ENCODE results near the gene RYR2. TPM values are rescaled to one million over a fixed set of nuclear protein-coding genes. Genes with fewer than 3 reads are reported as not detected.

RYR2 gene
- total RNA-seq, 1 experiment from 2014 or later, result 0.03 TPM

GRCh38 chr1:237247442-237247841 lies 205.5 kb downstream of the RYR2 start:
- ATAC-seq (no peak), DNase-seq (ENCODE audit: low read depth, low spot score) (no peak)
- Histone ChIP-seq H3K27ac (ENCODE audit: low read length) (no peak overlapping the region), H3K9me3 (ENCODE audit: control insufficient read depth, insufficient read depth, low read depth, low read length) (no peaks in the 10 kb centered on the region), H3K4me1 (ENCODE audit: control insufficient read depth, insufficient read depth, low read length) (no peaks in the 10 kb centered on the region), H3K27me3 (ENCODE audit: control insufficient read depth, insufficient read depth, low read length) (no peaks in the 10 kb centered on the region), H3K36me3 (ENCODE audit: control insufficient read depth, insufficient read depth, low read length) (no peaks in the 10 kb centered on the region), H3K4me3 (ENCODE audit: low read depth in 2 of 2, low read length in 2 of 2) (no peak overlapping the region)
- ChIA-PET CTCF (no interaction called here), POLR2A (no interaction called here)
- intact Hi-C loops (cut with micrococcal nuclease; ENCODE audit: unreplicated experiment), result no loop called here
- in situ Hi-C loops (cut with HindIII; ENCODE audit: low pct_unique_long_range_greater_than_20kb, low sequenced_read_pairs), result no loop called here
- TF ChIP-seq CTCF (IDR thresholded peaks at IDR 0.05), result no peak
- TF ChIP-seq POLR2AphosphoS5 (IDR thresholded peaks at IDR 0.05; ENCODE audit: low read depth, low read length), result no peak
- TF ChIP-seq REST (IDR thresholded peaks at IDR 0.05; ENCODE audit: insufficient read depth in 1 of 2, low read depth in 2 of 2, low read length in 1 of 2), result no peak
- TF ChIP-seq TCF7L2 (IDR thresholded peaks at IDR 0.05; ENCODE audit: low read depth, low read length), result no peak
- BruUV-seq (replicated peaks), result no TSS peak

- Histone ChIP-seq H3K4me3 (ENCODE audit: low read depth in 2 of 2, low read length in 2 of 2) (no peak overlapping the region), H3K36me3 (ENCODE audit: control insufficient read depth, insufficient read depth, low read length) (no peaks in the 10 kb centered on the region), H3K9me3 (ENCODE audit: control insufficient read depth, insufficient read depth, low read depth, low read length) (no peaks in the 10 kb centered on the region), H3K27ac (ENCODE audit: low read length) (no peak overlapping the region), H3K27me3 (ENCODE audit: control insufficient read depth, insufficient read depth, low read length) (no peaks in the 10 kb centered on the region), H3K4me1 (ENCODE audit: control insufficient read depth, insufficient read depth, low read length) (no peaks in the 10 kb centered on the region)
- TF ChIP-seq SIN3A (IDR thresholded peaks at IDR 0.05; ENCODE audit: borderline replicate concordance, insufficient read depth, low read depth, low read length) (no peak), TCF7L2 (IDR thresholded peaks at IDR 0.05; ENCODE audit: low read depth, low read length) (no peak), REST (IDR thresholded peaks at IDR 0.05; ENCODE audit: insufficient read depth in 1 of 2, low read depth in 2 of 2, low read length in 1 of 2) (no peak), CTCF (IDR thresholded peaks at IDR 0.05) (no peak), POLR2AphosphoS5 (IDR thresholded peaks at IDR 0.05; ENCODE audit: low read depth, low read length) (no peak)
- no TSS peak for BruUV-seq (replicated peaks)
- intact Hi-C loops (cut with micrococcal nuclease; ENCODE audit: unreplicated experiment) (no loop called here), in situ Hi-C loops (cut with HindIII; ENCODE audit: low pct_unique_long_range_greater_than_20kb, low sequenced_read_pairs) (no loop called here)
- ATAC-seq (no peak), DNase-seq (ENCODE audit: low read depth, low spot score) (no peak)
- ChIA-PET CTCF (no interaction called here), POLR2A (no interaction called here)
Observed at GRCh38 chr1:237249120-237249519, 207.1 kb downstream of the RYR2 start.

Measured in Panc1 (cell line).